HG03354 (cell line): Measurements from ENCODE around the gene ARHGEF26.

Experiments
- ATAC-seq: cut with Tn5 transposase; IDR thresholded peaks from one replicate; pipeline ENCODE4 v1.9.1; 2021; ENCODE audit warnings: mild to moderate bottlenecking; ENCODE audit not compliant: unreplicated experiment, poor library complexity, severe bottlenecking

The ARHGEF26 gene

GRCh38 chr3:154240235-154240634 lies 119.0 kb downstream of the ARHGEF26 start:
- no peak for ATAC-seq

DNA sequence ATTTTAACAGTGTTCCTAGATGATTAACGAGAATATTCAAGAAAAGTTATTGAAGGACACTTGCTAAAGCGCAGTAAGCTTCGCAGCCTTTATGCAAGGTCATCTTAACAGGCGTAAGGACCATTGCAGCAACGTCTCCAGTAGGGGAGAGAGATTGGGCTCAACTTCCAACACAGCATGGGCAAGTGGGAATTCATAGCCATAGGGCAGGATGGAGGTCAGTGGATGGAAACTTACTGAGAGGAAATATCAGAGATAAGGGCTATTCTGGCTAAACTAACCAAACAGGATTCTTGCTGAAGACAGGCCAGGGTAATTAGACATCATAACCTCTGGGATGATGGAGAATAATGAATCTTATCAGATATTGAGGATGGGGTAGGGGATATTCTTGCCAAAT lies 120.3 kb downstream of the ARHGEF26 start:
- ATAC-seq: no peak

DNA sequence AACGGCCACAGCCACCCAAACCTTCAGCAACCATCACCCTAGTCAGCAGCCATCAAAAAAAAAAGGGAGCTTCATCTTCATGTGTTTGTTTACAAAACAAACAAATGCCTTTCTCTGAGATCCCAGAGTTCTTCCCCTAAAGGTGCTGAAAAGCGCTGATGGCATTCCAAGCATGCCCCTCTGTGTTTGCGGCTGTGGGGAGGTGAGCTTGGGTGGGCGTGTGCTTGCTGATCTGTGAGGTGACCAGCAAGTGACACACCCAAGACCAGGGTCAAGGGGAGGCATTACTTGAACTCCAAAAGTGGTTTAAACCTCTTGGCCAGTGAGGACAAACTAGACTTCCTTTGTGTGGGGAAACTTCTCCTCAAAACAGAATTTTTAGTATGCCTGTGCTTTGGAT lies 121.6 kb downstream of the ARHGEF26 start:
- no peak for ATAC-seq

- no peak for ATAC-seq
Observed at GRCh38 chr3:154243353-154243752, 122.2 kb downstream of the ARHGEF26 start.

GRCh38 chr3:154244644-154245043 lies 123.5 kb downstream of the ARHGEF26 start:
- ATAC-seq: no peak

DNA sequence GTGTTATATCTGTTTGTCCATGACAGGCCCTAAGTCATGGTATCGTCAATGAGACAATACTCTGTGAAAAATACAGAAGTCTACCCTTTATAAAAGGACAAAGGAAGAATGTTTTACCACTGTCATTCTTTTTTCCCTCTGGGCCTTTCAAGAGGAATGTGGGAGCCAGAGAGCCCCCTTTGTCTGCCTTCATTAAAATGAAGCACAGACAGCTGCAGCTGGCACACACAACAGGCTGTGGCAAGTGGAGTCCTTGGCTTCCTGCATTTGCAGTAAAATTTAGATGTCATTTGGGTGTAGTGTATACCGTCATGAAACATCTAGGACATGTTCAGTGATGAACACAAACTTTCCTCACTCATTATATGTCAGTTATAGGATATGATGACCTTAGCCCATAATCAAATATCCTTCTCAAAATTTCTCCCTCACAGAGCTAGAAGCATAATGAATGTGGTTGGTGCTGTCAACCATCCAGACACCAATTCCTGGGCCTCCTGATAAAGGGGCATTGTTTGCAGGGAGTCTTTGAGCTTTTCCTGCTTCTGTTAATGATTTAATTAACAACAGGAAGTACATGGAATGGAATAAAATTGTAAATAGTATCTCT lies 126.7 kb downstream of the ARHGEF26 start:
- no peak for ATAC-seq

- no peak for ATAC-seq
Observed at GRCh38 chr3:154250291-154250690, 129.1 kb downstream of the ARHGEF26 start.

DNA sequence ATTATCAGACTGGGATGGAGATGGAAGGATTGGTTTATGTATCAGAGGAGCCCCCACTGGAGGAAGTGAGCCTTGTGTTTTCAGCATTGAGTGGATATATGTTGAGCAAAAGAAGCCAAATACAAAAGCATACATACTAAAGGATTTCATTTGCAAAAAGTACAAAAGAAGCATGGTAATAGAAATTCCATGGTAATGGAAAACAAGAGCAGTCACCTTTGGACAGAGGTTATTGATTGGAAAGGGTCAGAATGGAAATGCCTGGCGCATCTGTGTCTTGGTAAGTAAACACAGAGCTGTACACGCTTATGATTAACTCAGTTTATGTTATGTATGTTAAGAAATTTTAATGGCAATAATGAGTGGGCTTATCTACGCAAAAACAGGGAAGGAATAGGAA lies 130.4 kb downstream of the ARHGEF26 start:
- no peak for ATAC-seq

- ATAC-seq: peak; percentile 96
Observed at GRCh38 chr3:154252759-154253638, 131.8 kb downstream of the ARHGEF26 start.

DNA sequence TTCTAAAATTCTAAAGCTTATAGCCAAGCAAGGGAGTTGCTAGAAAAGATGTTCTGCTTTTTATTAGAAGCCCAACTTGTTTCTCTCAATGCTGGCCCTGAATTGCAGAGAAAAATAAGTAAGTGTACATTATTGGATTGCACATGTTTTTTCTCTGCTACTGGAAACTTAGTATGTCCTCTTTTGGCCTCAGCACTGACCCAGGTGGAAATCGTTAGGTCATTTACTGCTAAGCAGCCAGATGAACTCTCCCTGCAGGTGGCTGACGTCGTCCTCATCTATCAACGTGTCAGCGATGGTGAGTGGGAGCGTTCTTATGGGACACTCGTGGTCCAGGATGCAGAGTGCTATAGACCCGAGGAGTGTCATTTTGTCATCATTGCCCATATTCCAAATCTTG lies 133.3 kb downstream of the ARHGEF26 start:
- ATAC-seq: no peak

- no peak for ATAC-seq
Observed at GRCh38 chr3:154273381-154273780, 152.2 kb downstream of the ARHGEF26 start.

GRCh38 chr3:154274348-154274747 lies 153.2 kb downstream of the ARHGEF26 start:
- ATAC-seq: no peak

DNA sequence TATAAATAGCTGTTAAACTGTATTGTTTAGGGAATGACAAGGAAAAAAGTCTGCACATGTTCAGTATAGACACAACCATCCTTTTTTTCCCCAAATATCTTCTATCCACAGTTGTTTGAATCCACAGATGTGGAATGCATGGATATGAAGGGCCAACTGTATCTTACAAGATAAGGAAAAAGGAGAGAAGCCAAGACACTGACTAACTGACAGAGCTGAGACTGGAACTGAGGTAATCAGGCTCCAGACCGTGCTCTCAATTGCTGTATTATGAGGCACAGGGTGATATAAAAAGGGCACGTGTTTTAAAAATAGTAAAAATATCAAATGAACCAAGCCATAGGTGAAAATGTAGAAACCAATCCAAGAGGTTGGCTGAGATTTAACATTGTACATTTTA lies 154.1 kb downstream of the ARHGEF26 start:
- no peak for ATAC-seq

- ATAC-seq: no peak
Observed at GRCh38 chr3:154275965-154276364, 154.8 kb downstream of the ARHGEF26 start.

DNA sequence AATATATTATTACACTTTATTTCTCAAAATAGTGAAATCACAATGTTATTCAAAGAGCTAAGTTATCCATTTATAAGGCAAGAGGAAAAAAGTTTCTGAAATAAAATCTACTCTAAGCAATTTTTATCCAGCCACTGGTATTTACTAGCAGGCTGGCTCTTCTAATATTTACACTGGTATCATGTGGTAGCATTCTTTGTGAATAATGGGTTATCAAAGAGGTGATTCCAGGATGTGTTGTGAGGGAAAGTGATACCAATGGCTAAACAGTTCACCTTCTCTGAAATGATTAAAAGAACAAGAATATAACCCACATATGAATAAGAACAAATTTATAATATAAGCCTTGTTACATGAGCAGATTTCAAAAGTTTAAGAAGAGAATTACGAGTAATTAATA lies 159.0 kb downstream of the ARHGEF26 start:
- no peak for ATAC-seq

DNA sequence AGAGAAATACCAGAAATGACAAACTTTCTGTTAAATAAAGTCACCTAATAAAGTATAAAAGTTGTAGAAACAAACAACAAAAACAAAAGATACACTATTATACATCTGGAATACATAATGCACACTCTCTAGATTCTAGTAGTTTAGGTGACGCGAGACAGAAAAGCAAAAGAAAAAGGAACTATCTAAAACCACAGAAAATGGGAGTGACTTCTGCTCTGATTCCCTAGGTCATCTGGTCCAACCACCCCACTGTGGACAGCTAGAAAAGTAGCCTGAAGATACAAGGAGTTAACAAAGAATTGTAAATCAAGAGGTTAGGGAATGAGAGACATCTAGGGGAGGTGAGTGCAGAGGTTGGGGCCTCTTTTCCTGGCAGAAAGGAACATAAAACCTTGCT lies 164.0 kb downstream of the ARHGEF26 start:
- no peak for ATAC-seq

GRCh38 chr3:154290187-154290586 lies 169.0 kb downstream of the ARHGEF26 start:
- no peak for ATAC-seq

DNA sequence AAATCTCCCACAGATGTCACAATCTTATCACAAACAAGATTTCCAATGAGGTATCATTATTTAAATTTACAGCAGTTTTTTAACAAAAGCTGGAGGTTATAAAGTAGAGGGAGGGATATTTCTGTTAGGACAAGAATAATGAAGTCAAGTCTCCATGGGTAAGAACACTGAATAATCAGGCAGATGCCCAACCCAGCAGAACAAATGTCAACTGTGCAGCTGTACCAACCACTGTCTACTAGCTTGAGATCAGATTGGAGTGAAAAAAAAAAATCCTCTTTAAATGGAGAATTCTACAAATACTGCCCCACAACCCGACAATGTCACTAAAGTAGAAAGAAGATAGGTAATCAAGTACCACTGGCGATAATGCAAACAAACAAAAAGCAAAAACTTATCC lies 172.8 kb downstream of the ARHGEF26 start:
- no peak for ATAC-seq

DNA sequence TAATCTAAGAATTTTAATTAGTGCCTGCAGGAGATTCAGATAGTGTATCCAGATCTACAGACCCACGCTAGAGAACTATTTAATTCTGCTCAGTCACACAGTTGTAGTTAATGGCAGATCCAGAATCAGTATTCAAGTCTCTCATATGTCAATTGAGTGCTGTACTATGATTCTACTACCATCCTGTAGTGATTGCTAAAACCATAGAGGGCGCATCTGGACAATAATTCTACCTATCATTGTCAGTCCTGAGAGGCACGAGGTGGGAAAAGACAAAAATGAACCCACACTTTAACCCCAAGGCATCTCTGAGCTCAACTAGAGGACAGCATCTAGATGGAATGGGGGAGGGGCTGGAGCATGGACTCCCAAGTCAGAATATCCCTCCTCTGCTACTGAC lies 180.4 kb downstream of the ARHGEF26 start:
- no peak for ATAC-seq

DNA sequence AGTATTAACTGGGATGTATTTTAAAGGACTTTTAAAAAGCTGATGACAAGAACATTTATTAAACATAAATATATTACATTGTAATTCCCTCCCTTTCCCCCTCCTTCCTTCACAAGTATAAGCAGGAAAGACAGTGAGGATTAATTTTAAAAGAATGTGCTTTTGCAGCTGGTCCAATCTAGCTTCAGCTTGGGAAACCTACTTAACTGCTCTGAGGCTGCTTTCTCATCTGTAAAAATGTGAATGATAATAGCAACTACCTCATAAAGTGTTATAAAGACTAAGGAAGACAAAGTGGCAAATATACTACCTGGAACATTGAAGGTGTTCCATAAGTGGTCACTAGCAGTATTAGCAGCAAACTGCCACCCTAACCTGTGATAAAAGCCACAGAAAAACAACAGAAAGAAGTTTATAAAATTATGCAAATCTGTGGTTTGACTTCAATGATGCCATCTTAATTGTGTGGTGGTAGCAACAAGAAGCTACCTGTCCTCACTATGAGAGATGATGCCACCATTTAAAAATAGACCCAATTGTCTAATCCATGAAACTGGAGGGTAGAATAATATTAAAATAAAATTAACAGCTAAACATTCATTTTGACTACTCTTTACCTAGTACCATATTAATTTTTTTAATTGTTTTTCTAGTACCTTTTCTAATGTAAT lies 183.1 kb downstream of the ARHGEF26 start:
- ATAC-seq: peak; percentile 74

DNA sequence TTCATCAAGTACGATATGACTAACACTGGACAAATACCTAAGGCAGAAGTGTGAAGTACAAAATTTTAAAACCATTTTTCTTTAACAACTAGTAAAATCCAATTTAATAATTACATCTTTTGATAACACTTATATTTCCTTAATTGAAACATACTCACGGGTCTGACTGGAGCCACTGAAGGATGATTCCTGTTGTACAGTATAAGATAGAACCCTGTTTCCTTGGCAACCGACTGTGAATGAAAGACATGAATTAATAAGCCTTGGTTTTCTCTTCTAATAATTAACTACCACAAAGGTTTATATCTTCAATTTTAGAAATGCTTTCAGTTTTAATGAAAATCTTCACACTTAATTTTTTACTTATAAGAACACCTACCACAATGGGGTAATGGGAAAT lies 183.7 kb downstream of the ARHGEF26 start:
- ATAC-seq: peak; percentile 78
